Osteoblast (primary cell): ENCODE data around the gene SPTSSB. TPM values are rescaled to one million over a fixed set of nuclear protein-coding genes. Genes with fewer than 3 reads are reported as not detected.

ENCODE experiments used
- DNase-seq: peaks from one replicate; pipeline ENCODE4 v3.0.0; 2011; ENCODE audit warnings: low spot score, mixed read lengths; ENCODE audit not compliant: insufficient read length; ENCODE audit errors: missing footprints
- H2AFZ ChIP-seq: 2 replicates; pipeline ENCODE4 v1.6.0; 2011; ENCODE audit warnings: mild to moderate bottlenecking, low read length
- H3K27ac ChIP-seq: 2 replicates; pipeline ENCODE4 v1.5.1; 2011; ENCODE audit warnings: mild to moderate bottlenecking, low read depth, low read length, moderate library complexity
- H3K27me3 ChIP-seq: 2 replicates; pipeline ENCODE4 v1.6.0; 2012; ENCODE audit warnings: mild to moderate bottlenecking, control low read depth, inconsistent platforms, low read length, moderate library complexity; ENCODE audit not compliant: insufficient read depth
- H3K36me3 ChIP-seq: 2 replicates; pipeline ENCODE4 v1.5.1; 2011; ENCODE audit warnings: mild to moderate bottlenecking, low read length, control low read depth, moderate library complexity; ENCODE audit not compliant: insufficient read depth
- H3K4me1 ChIP-seq: 2 replicates; pipeline ENCODE4 v1.5.1; 2011; ENCODE audit warnings: mild to moderate bottlenecking, low read length, control low read depth, moderate library complexity; ENCODE audit not compliant: insufficient read depth
- H3K4me2 ChIP-seq: 2 replicates; pipeline ENCODE4 v1.6.0; 2011; ENCODE audit warnings: mild to moderate bottlenecking, low read length; ENCODE audit not compliant: insufficient read depth
- H3K4me3 ChIP-seq: fragments of 200-600 bp; sonication (generic); 3 replicates; pipeline ENCODE4 v1.5.1; 2012; ENCODE audit warnings: mild to moderate bottlenecking, low read length, inconsistent platforms; ENCODE audit not compliant: insufficient read depth
- H3K79me2 ChIP-seq: 2 replicates; pipeline ENCODE4 v1.6.0; 2012; ENCODE audit warnings: mild to moderate bottlenecking, low read length, control low read depth, inconsistent platforms; ENCODE audit not compliant: insufficient read depth
- H3K9me3 ChIP-seq: 2 replicates; pipeline ENCODE4 v1.5.1; 2011; ENCODE audit warnings: low read depth, low read length, control low read depth
- H4K20me1 ChIP-seq: 2 replicates; pipeline ENCODE4 v1.6.0; 2012; ENCODE audit warnings: mild to moderate bottlenecking, low read length, control low read depth; ENCODE audit not compliant: insufficient read depth
- total RNA-seq: library from RNA; depleted of rRNA; stranded (reverse); fragments of >200 nt; gene quantifications from 2 replicates; pipeline ENCODE4 v1.2.3, GENCODE V29; 2012
- TF ChIP-seq, protein P1 (sequence below): IDR thresholded peaks from 2 replicates; pipeline ENCODE4 v1.5.1; 2011; ENCODE audit warnings: mild to moderate bottlenecking, low read depth, low read length, moderate library complexity; ENCODE audit errors: extremely low read depth

The SPTSSB gene
- total RNA-seq, 1 donor = not detected

GRCh38 chr3:161405836-161406235, 34.5 kb upstream of the SPTSSB start:
- no peak overlapping the region for H2AFZ ChIP-seq
- H3K4me3 ChIP-seq = no peak overlapping the region
- no peaks in the 10 kb centered on the region for H4K20me1 ChIP-seq
- no peak for DNase-seq
- H3K4me1 ChIP-seq = no peaks in the 10 kb centered on the region
- TF ChIP-seq, protein P1, sequence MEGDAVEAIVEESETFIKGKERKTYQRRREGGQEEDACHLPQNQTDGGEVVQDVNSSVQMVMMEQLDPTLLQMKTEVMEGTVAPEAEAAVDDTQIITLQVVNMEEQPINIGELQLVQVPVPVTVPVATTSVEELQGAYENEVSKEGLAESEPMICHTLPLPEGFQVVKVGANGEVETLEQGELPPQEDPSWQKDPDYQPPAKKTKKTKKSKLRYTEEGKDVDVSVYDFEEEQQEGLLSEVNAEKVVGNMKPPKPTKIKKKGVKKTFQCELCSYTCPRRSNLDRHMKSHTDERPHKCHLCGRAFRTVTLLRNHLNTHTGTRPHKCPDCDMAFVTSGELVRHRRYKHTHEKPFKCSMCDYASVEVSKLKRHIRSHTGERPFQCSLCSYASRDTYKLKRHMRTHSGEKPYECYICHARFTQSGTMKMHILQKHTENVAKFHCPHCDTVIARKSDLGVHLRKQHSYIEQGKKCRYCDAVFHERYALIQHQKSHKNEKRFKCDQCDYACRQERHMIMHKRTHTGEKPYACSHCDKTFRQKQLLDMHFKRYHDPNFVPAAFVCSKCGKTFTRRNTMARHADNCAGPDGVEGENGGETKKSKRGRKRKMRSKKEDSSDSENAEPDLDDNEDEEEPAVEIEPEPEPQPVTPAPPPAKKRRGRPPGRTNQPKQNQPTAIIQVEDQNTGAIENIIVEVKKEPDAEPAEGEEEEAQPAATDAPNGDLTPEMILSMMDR = no peak
- no peaks in the 10 kb centered on the region for H3K79me2 ChIP-seq
- no peak overlapping the region for H3K27ac ChIP-seq
- H3K9me3 ChIP-seq = no peaks in the 10 kb centered on the region
- H3K27me3 ChIP-seq = no peaks in the 10 kb centered on the region
- no peaks in the 10 kb centered on the region for H3K36me3 ChIP-seq
- no peak overlapping the region for H3K4me2 ChIP-seq

DNA sequence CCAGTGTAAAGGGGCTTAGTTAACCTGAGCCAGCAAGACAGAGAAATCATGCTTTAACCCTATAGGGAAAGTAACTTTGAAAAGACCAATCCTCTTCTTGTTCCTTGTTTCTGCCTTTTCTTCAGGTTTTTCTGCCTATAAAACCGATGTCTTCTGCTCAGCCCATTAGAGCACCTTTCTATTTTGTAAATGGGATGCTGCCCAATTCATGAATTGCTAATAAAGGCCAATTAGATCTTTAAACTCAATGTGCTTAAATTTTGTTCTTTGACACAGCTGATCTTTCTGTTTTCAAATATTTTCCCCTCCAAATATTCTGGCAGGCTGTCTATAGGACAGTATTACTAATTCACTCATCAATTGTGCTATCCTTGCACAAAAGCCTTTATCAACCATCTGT, 33.8 kb upstream of the SPTSSB start:
- H3K4me3 ChIP-seq = no peak overlapping the region
- H3K4me1 ChIP-seq = no peaks in the 10 kb centered on the region
- TF ChIP-seq, protein P1 = no peak
- no peaks in the 10 kb centered on the region for H4K20me1 ChIP-seq
- no peak overlapping the region for H3K27ac ChIP-seq
- H3K9me3 ChIP-seq = no peaks in the 10 kb centered on the region
- H3K27me3 ChIP-seq = no peaks in the 10 kb centered on the region
- H3K36me3 ChIP-seq = no peaks in the 10 kb centered on the region
- no peak overlapping the region for H3K4me2 ChIP-seq
- no peaks in the 10 kb centered on the region for H3K79me2 ChIP-seq
- no peak for DNase-seq
- no peak overlapping the region for H2AFZ ChIP-seq

GRCh38 chr3:161403251-161403650, 31.9 kb upstream of the SPTSSB start:
- no peak overlapping the region for H3K4me2 ChIP-seq
- DNase-seq = no peak
- TF ChIP-seq, protein P1 = no peak
- H2AFZ ChIP-seq = no peak overlapping the region
- H3K27ac ChIP-seq = no peak overlapping the region
- no peaks in the 10 kb centered on the region for H3K4me1 ChIP-seq
- no peaks in the 10 kb centered on the region for H4K20me1 ChIP-seq
- H3K4me3 ChIP-seq = no peak overlapping the region
- no peaks in the 10 kb centered on the region for H3K9me3 ChIP-seq
- H3K27me3 ChIP-seq = no peaks in the 10 kb centered on the region
- H3K79me2 ChIP-seq = no peaks in the 10 kb centered on the region
- H3K36me3 ChIP-seq = no peaks in the 10 kb centered on the region

GRCh38 chr3:161401389-161401788, 30.1 kb upstream of the SPTSSB start:
- no peak overlapping the region for H3K4me2 ChIP-seq
- no peak for DNase-seq

More at GRCh38 chr3:161401389-161401788, 30.1 kb upstream of the SPTSSB start:
- no peak overlapping the region for H3K4me3 ChIP-seq
- H3K9me3 ChIP-seq = no peaks in the 10 kb centered on the region
- no peaks in the 10 kb centered on the region for H3K36me3 ChIP-seq
- H3K4me1 ChIP-seq = no peaks in the 10 kb centered on the region
- TF ChIP-seq, protein P1 = no peak
- H2AFZ ChIP-seq = no peak overlapping the region
- H4K20me1 ChIP-seq = no peaks in the 10 kb centered on the region
- H3K79me2 ChIP-seq = no peaks in the 10 kb centered on the region
- H3K27me3 ChIP-seq = no peaks in the 10 kb centered on the region
- H3K27ac ChIP-seq = no peak overlapping the region
